Measurements from ENCODE around the gene LYRM1.

DNA sequence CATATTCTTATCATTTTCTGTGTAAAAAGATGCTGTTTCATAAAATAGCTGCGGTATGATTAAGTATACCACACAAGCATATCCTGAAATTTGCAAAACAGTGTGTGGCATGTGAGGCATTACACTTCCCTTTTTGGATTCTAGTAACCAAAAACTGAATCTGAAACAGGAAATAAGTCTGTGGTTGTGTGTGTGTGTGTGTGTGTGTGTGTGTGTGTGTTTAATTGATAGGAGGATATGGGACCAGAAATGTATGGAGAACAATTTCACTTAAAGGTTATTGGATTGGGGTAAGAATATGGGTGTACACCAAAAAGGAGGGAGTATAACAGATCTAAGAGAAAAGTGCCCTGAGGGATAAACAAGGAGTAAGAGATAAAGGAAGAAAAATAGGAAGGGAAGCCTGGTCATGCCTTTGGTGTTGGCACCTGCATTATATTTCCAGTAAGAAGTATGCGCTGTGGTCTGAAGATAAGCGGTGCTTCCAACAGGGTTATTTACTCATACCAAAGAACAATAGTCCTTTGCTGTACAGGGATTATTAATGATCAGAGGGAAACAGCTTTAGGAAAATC lies 4.0 kb downstream of the LYRM1 start:
- TF ChIP-seq POLR2AphosphoS5 (IDR thresholded peaks at IDR 0.05; ENCODE audit: low read depth, low read length) = no peak
- TF ChIP-seq TAF1 (IDR thresholded peaks at IDR 0.05; ENCODE audit: low read depth, low read length) = no peak
- no peak for TF ChIP-seq POLR2A (IDR thresholded peaks at IDR 0.05; ENCODE audit: low read depth, low read length)
- TF ChIP-seq POU2F2 (IDR thresholded peaks at IDR 0.05; ENCODE audit: low read depth, low read length) = no peak
- TF ChIP-seq PAX5 (IDR thresholded peaks at IDR 0.05; ENCODE audit: insufficient read depth, low read length, severe bottlenecking) = no peak
